BE2C (cell line): ENCODE measurements around the gene RRP1B.
A peak's percentile ranks its signal among the peaks of the same experiment; 100 is the strongest.

Source experiments
- DNase-seq: peaks from one replicate; pipeline ENCODE4 v3.0.0-alpha.2; 2020
- H3K27me3 ChIP-seq: fragments of 250-450 bp; sonication (Bioruptor Pico); 2 replicates; pipeline ENCODE4 v1.5.1; 2020; ENCODE audit warnings: mild to moderate bottlenecking
- H3K36me3 ChIP-seq: fragments of 250-450 bp; sonication (Bioruptor Pico); 2 replicates; pipeline ENCODE4 v1.5.1; 2020; ENCODE audit warnings: mild to moderate bottlenecking
- H3K4me1 ChIP-seq: fragments of 250-450 bp; sonication (Bioruptor Pico); 2 replicates; pipeline ENCODE4 v1.5.1; 2020
- H3K4me3 ChIP-seq: 2 replicates; pipeline ENCODE4 v1.5.1; 2011; ENCODE audit warnings: low read depth, low read length
- H3K9me3 ChIP-seq: fragments of 250-450 bp; sonication (Bioruptor Pico); 2 replicates; pipeline ENCODE4 v1.5.1; 2020
- TF ChIP-seq, protein P1 (sequence below): IDR thresholded peaks from 2 replicates; pipeline ENCODE4 v1.5.1; 2012; ENCODE audit warnings: mild to moderate bottlenecking, low read depth, low read length

Gene RRP1B

GRCh38 chr21:43728467-43729390 lies 69.4 kb downstream of the RRP1B start:
- Histone ChIP-seq H3K9me3 (no peaks in the 10 kb centered on the region), H3K4me1 (peaks cover 5% of the 10 kb centered on the region; the same call in 1 of the 2 replicates), H3K4me3 (peak overlapping the region; percentile 73), H3K36me3 (no peaks in the 10 kb centered on the region; the same call in 1 of the 2 replicates), H3K27me3 (no peaks in the 10 kb centered on the region)
- DNase-seq: peak; percentile 97
- TF ChIP-seq, protein P1, sequence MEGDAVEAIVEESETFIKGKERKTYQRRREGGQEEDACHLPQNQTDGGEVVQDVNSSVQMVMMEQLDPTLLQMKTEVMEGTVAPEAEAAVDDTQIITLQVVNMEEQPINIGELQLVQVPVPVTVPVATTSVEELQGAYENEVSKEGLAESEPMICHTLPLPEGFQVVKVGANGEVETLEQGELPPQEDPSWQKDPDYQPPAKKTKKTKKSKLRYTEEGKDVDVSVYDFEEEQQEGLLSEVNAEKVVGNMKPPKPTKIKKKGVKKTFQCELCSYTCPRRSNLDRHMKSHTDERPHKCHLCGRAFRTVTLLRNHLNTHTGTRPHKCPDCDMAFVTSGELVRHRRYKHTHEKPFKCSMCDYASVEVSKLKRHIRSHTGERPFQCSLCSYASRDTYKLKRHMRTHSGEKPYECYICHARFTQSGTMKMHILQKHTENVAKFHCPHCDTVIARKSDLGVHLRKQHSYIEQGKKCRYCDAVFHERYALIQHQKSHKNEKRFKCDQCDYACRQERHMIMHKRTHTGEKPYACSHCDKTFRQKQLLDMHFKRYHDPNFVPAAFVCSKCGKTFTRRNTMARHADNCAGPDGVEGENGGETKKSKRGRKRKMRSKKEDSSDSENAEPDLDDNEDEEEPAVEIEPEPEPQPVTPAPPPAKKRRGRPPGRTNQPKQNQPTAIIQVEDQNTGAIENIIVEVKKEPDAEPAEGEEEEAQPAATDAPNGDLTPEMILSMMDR: peak; percentile 31; the same call in 1 of the 2 replicates

DNA sequence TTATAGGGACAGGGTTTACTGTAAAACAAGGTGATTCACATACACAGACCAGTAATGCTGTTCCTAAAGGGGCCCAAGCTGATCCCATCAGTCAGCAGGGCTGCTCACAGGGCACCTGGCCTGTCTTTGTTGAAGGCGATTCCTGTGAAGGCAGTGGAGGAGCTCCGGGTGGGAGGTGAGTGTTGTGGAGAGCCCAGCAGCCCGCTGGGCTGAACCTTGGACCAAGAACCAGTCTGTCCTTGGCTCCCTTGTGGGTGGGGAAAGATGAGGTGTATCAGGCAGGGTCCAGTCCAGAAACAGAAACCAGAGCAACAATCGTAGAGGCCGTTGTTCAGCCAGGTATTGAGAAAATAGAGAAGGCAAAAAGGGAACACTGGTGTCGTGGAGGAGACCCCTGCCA lies 72.1 kb downstream of the RRP1B start:
- Histone ChIP-seq H3K4me3 (no peak overlapping the region), H3K27me3 (no peaks in the 10 kb centered on the region), H3K36me3 (no peaks in the 10 kb centered on the region; the same call in 1 of the 2 replicates), H3K9me3 (no peaks in the 10 kb centered on the region), H3K4me1 (peaks cover 5% of the 10 kb centered on the region; the same call in 1 of the 2 replicates)
- TF ChIP-seq, protein P1: no peak
- no peak for DNase-seq

DNA sequence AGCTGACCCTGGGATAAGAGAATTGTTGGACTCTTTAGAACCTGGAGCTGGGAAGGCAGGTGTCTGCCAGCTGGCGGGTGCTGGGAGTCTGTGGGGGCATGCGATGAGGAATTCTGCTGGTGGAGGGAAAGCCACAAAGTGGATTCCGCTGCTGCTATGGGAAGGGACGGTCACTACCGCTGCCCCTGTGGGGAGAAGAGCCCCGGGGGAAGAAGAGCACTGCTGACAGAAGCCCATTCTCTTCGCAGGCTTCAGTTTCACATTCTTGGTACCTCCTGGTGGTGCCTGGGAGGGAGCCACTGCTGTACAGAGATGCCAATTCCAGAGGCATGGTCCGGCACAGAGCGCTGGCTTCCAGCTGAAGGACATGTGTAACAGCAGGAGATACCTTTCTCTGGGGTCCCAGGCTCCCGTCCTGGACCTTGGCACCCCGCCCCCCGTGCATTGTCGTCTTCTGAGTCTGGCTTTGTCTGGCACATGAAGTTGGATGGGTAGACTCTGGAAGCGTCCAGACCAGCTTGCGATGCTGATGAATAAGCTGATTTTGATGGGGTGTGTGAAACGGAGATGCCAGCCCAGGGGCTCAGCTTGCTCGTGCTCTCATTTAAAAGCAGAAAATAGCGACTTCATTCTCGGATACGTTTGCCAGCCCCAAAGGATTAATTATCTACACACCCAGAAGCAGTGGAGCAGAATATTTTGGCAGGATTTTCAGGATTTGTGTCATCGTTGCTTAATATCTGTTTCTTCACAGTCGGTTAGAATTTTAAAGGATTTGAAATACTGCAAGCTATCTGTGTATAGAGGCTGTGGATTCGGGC lies 72.7 kb downstream of the RRP1B start:
- TF ChIP-seq, protein P1: no peak
- H3K36me3 ChIP-seq: no peaks in the 10 kb centered on the region; the same call in 1 of the 2 replicates
- no peaks in the 10 kb centered on the region for H3K27me3 ChIP-seq
- peaks cover 5% of the 10 kb centered on the region; the same call in 1 of the 2 replicates for H3K4me1 ChIP-seq
- no peaks in the 10 kb centered on the region for H3K9me3 ChIP-seq
- no peak for DNase-seq
- H3K4me3 ChIP-seq: no peak overlapping the region

- Histone ChIP-seq H3K36me3 (peaks cover 3% of the 10 kb centered on the region), H3K9me3 (no peaks in the 10 kb centered on the region), H3K4me3 (no peak overlapping the region), H3K27me3 (no peaks in the 10 kb centered on the region), H3K4me1 (peaks cover 2% of the 10 kb centered on the region; the same call in 1 of the 2 replicates)
- TF ChIP-seq, protein P1: no peak
- no peak for DNase-seq
Observed at GRCh38 chr21:43733060-43733459, 73.7 kb downstream of the RRP1B start.

DNA sequence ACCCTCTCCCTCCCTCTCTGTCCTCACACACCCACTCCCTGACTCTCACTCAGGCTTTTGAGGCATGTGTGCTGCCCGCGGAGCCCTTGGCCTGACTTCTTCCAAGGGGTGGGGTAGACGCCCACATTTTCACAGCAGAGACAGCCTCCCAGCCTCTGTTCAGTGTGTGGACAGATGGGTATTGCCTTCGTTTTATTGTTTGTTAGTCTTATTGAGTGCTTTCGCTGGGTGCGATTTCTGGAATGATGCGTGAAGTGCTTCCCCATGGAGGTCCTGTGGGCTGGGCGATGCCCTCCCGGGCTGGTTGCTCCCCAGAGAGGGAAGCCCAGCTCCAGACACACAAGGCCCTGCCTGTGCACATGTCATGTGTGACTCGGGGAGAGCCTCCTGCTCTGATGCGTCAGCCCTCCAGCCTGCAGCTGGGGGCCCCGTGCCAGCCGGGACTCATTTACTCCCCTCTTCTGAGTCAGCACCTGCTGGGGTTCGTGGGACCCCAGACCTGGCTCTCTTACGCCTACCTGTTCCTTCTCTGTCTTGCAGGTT lies 74.2 kb downstream of the RRP1B start:
- Histone ChIP-seq H3K4me3 (no peak overlapping the region), H3K36me3 (peaks cover 6% of the 10 kb centered on the region), H3K4me1 (no peaks in the 10 kb centered on the region), H3K9me3 (no peaks in the 10 kb centered on the region), H3K27me3 (no peaks in the 10 kb centered on the region)
- TF ChIP-seq, protein P1: no peak
- no peak for DNase-seq
